Aorta (tissue), 5 donors: ENCODE measurements around the gene TMPRSS12. TPM values are rescaled to one million over a fixed set of nuclear protein-coding genes. Genes with fewer than 3 reads are reported as not detected.
"Not testable (repeated sequence)": the region's sequence is repeated elsewhere in the genome, so short reads cannot be mapped to it uniquely, and the experiment has no call there.

Experiments
- ATAC-seq: fragments of 200-7000 bp; cut with Tn5 transposase; one replicate; pipeline ENCODE4 v1.9.1; 2022; ENCODE audit warnings: moderate library complexity; ENCODE audit not compliant: low FRiP score
- DNase-seq, 2 donors: peaks; one replicate each; pipeline ENCODE4 v3.0.0-alpha.2; 2020
- H3K27ac ChIP-seq, 2 donors: one replicate each; pipeline ENCODE4 v1.5.1; 2013; ENCODE audit warnings: low read length in 2 of 2, mild to moderate bottlenecking in 2 of 2, moderate library complexity in 2 of 2, control low read depth in 1 of 2, inconsistent platforms in 1 of 2, low read depth in 1 of 2
- H3K27me3 ChIP-seq, 2 donors: one replicate each; pipeline ENCODE4 v1.6.1; 2013; ENCODE audit warnings: control low read depth in 1 of 2, low read length in 1 of 2, mild to moderate bottlenecking in 1 of 2, moderate library complexity in 1 of 2; ENCODE audit not compliant: insufficient read depth in 2 of 2, control insufficient read depth in 1 of 2
- H3K36me3 ChIP-seq, 2 donors: one replicate each; pipeline ENCODE4 v1.6.1; 2013; ENCODE audit warnings: control low read depth in 1 of 2, low read length in 1 of 2, mild to moderate bottlenecking in 1 of 2; ENCODE audit not compliant: insufficient read depth in 2 of 2, control insufficient read depth in 1 of 2
- H3K4me1 ChIP-seq, 2 donors: one replicate each; pipeline ENCODE4 v1.6.1; 2013; ENCODE audit warnings: low read length in 2 of 2, control low read depth in 1 of 2, mild to moderate bottlenecking in 1 of 2, moderate library complexity in 1 of 2; ENCODE audit not compliant: insufficient read depth in 2 of 2, control insufficient read depth in 1 of 2
- H3K4me3 ChIP-seq, 2 donors: one replicate each; pipeline ENCODE4 v1.5.1; 2013; ENCODE audit warnings: low read length in 2 of 2, control low read depth in 1 of 2, mild to moderate bottlenecking in 1 of 2
- H3K9me3 ChIP-seq: one replicate; pipeline ENCODE4 v1.6.1; 2013; ENCODE audit warnings: mild to moderate bottlenecking, low read length; ENCODE audit not compliant: control insufficient read depth
- WGBS, 2 donors: extraction: QIAGEN DNeasy Blood & Tissue Kit; methylation state at CpG; one replicate each; pipeline ENCODE4 v1.1.7; 2013; 5-methylcytosine and 5-hydroxymethylcytosine counted together
- intact Hi-C, 2 donors: fragments of 100-400 bp; cut with DNase I; formaldehyde crosslinking; loops; one replicate each; pipeline versions ENCODE4 v1.14.2 to v1.15.0; 2022
- polyA plus RNA-seq, 2 donors: library from polyadenylated mRNA; stranded (reverse); fragments of 200-250 nt; gene quantifications; one replicate each; pipeline ENCODE4 v1.2.3, GENCODE V29; 2013
- total RNA-seq, 2 donors: library from RNA; stranded (reverse); fragmentation: NEBNext Ultra II Directional; extraction: Animal tissue kit (Norgen Biotek cat#: 25700); gene quantifications; one replicate each; pipeline ENCODE4 v1.2.1, GENCODE V29; 2021
- donor health status: healthy with polysubstance abuse.
- donor health status: Bipolar disorder and iron deficiency.
- donor health status: DM: no; HTN: no; CAD: no.
- donor health status: DM: no; HTN: no; CAD: no.
- donor health status: DM: yes; HTN: yes; CAD: no.

Gene TMPRSS12
- total and polyA plus RNA-seq, 4 donors, result not detected

DNA sequence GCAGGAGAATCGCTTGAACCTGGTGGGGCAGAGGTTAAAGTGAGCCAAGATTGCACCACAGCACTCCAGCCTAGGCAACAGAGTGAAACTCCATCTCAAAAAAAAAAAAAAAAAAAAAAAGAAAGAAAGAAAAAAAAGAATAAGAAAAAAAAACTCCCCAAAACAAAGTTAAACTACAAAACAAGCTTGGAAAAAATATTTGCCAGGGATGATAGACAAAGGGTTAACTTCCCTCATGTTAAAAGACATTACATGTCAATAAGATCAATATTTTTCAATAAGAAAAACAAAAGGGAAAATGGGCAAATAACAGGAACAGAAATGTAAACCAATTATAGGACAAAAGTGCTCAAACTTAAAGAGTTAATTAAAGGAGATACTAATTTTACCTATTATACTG is 83.2 kb downstream of the TMPRSS12 start:
- ATAC-seq, result no peak
- H3K27me3 ChIP-seq, result no peaks in the 10 kb centered on the region
- intact Hi-C loops, result loop anchor here in 1 of 2 donors (2.0 to 10.0 kb wide), 2 partner anchors 59 to 101 kb away; no protein-coding TSS in a partner anchor
- peaks cover 0 to 4% of the 10 kb centered on the region in 2 donors for H3K4me1 ChIP-seq
- 45 to 65% methylated on average over 1 of the region's 1 CpG for WGBS, 2 donors
- DNase-seq, result no peak
- H3K4me3 ChIP-seq, result peak overlapping the region; percentile 46 to 84
- peaks cover 0 to 2% of the 10 kb centered on the region in 2 donors for H3K36me3 ChIP-seq
- H3K27ac ChIP-seq, result no peak overlapping the region
- no peaks in the 10 kb centered on the region for H3K9me3 ChIP-seq

- H3K4me3 ChIP-seq, result peak overlapping the region; percentile 46 to 84
- no peak for ATAC-seq
Observed at GRCh38 chr12:50926415-50926814, 83.7 kb downstream of the TMPRSS12 start.

DNA sequence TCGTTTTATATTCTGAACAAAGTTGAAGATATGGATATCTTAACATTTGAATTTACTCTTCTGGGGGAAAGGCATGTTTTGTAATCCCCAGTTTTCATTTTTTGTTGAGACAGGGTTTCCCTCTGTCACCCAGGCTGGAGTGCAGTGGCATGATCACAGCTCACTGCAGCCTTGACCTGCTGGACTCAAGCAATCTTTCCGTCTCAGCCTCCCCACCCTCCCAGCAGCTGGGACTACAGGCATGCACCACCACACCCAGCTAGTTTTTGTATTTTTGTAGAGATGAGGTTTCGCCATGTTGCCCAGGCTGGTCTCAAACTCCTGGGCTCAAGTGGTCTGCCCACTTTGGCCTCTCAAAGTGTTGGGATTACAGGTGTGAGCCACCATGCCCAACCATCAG is 84.2 kb downstream of the TMPRSS12 start:
- H3K4me3 ChIP-seq, result peak overlapping the region; percentile 46 to 84
- not testable (repeated sequence) for H3K27ac ChIP-seq, DNase-seq, ATAC-seq, H3K27me3 ChIP-seq, H3K36me3 ChIP-seq, H3K4me1 ChIP-seq, H3K9me3 ChIP-seq
- intact Hi-C loops, result loop anchor here in 1 of 2 donors (10.0 kb wide), 1 partner anchor 102 kb away; no protein-coding TSS in a partner anchor
- WGBS, 2 donors, result 22% methylated on average over 3 of the region's 3 CpGs

More at GRCh38 chr12:50926415-50926814, 83.7 kb downstream of the TMPRSS12 start:
- intact Hi-C loops, result loop anchor here in 1 of 2 donors (10.0 kb wide), 1 partner anchor 102 kb away; no protein-coding TSS in a partner anchor
- DNase-seq, result no peak
- 32 to 44% methylated on average over 1 of the region's 1 CpG for WGBS, 2 donors
- peaks cover 0 to 2% of the 10 kb centered on the region in 2 donors for H3K36me3 ChIP-seq
- H3K27me3 ChIP-seq, result no peaks in the 10 kb centered on the region
- H3K9me3 ChIP-seq, result no peaks in the 10 kb centered on the region
- peaks cover 0 to 4% of the 10 kb centered on the region in 2 donors for H3K4me1 ChIP-seq
- H3K27ac ChIP-seq, result peak overlapping the region in 1 of 2 donors; percentile 60

- Histone ChIP-seq H3K27ac (no peak overlapping the region), H3K4me1 (peaks cover 0 to 4% of the 10 kb centered on the region in 2 donors), H3K9me3 (no peaks in the 10 kb centered on the region), H3K36me3 (peaks cover 0 to 2% of the 10 kb centered on the region in 2 donors), H3K4me3 (peak overlapping the region; percentile 46 to 84), H3K27me3 (no peaks in the 10 kb centered on the region)
- no peak for DNase-seq
- intact Hi-C loops, result loop anchor here in 1 of 2 donors (10.0 kb wide), 1 partner anchor 103 kb away; no protein-coding TSS in a partner anchor
- 6 to 8% methylated on average over 2 of the region's 2 CpGs for WGBS, 2 donors
- no peak for ATAC-seq
Observed at GRCh38 chr12:50927356-50927755, 84.6 kb downstream of the TMPRSS12 start.

GRCh38 chr12:50927766-50928224 is 85.1 kb downstream of the TMPRSS12 start:
- H3K27me3 ChIP-seq, result no peaks in the 10 kb centered on the region
- intact Hi-C loops, result loop anchor here in 1 of 2 donors (10.0 kb wide), 1 partner anchor 103 kb away; no protein-coding TSS in a partner anchor
- peaks cover 0 to 2% of the 10 kb centered on the region in 2 donors for H3K4me1 ChIP-seq
- peak overlapping the region; percentile 46 to 84 for H3K4me3 ChIP-seq
- ATAC-seq, result no peak
- H3K9me3 ChIP-seq, result no peaks in the 10 kb centered on the region
- 67 to 74% methylated on average over 6 of the region's 6 CpGs for WGBS, 2 donors
- peaks cover 0 to 2% of the 10 kb centered on the region in 2 donors for H3K36me3 ChIP-seq
- no peak for DNase-seq
- H3K27ac ChIP-seq, result no peak overlapping the region

DNA sequence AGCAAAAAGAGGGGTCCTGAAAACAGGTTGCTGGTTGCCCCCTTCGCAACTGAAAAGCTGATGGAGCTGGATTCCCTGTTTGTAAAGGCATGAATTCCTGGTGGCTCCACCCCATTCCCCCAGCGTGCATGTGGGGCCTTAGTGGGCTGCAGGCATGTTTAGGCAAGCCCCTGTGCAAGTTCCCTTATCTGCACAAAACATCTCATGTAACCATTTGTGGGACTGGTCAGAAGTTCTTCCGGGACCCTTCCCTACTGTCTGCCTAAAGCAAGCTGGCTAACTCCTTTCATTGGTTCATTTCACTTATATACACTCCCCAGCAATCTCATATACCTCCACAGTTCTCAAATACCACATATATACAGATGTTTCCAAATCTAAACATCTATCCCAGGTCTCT is 85.7 kb downstream of the TMPRSS12 start:
- Histone ChIP-seq H3K27me3 (no peaks in the 10 kb centered on the region), H3K9me3 (no peaks in the 10 kb centered on the region), H3K4me3 (peak overlapping the region; percentile 21 to 84), H3K27ac (peak overlapping the region in 1 of 2 donors; percentile 48), H3K36me3 (peaks cover 0 to 2% of the 10 kb centered on the region in 2 donors), H3K4me1 (no peaks in the 10 kb centered on the region)
- intact Hi-C loops, result loop anchor here in 1 of 2 donors (10.0 kb wide), 1 partner anchor 104 kb away; no protein-coding TSS in a partner anchor
- ATAC-seq (no peak), DNase-seq (no peak)
- WGBS, 2 donors, result 48 to 54% methylated on average over 3 of the region's 3 CpGs

DNA sequence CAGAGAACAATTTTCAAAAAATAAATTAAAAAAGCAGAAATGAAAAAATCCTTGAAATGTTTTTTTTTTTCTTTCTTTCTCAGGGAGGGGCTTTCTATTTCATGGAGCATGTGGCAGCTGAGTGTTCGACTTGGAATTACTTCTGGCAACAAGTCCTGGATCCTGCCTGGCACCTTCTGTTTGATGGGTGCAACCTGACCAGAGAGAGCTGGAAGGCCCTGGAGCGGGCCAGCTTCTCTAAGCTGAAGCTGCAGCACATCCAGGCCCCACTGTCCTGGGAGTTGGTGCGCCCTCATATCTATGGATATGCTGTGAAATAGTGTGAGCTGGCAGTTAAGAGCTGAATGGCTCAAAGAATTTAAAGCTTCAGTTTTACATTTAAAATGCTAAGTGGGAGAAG is 87.1 kb downstream of the TMPRSS12 start:
- peaks cover 0 to 2% of the 10 kb centered on the region in 2 donors for H3K36me3 ChIP-seq
- 67 to 73% methylated on average over 3 of the region's 3 CpGs for WGBS, 2 donors
- H3K4me3 ChIP-seq, result no peak overlapping the region
- intact Hi-C loops, result loop anchor here in 1 of 2 donors (10.0 kb wide), 1 partner anchor 105 kb away; no protein-coding TSS in a partner anchor
- peaks cover 3% of the 10 kb centered on the region in 2 donors for H3K4me1 ChIP-seq
- H3K27ac ChIP-seq, result no peak overlapping the region
- H3K9me3 ChIP-seq, result no peaks in the 10 kb centered on the region
- DNase-seq, result no peak
- H3K27me3 ChIP-seq, result no peaks in the 10 kb centered on the region
- no peak for ATAC-seq

DNA sequence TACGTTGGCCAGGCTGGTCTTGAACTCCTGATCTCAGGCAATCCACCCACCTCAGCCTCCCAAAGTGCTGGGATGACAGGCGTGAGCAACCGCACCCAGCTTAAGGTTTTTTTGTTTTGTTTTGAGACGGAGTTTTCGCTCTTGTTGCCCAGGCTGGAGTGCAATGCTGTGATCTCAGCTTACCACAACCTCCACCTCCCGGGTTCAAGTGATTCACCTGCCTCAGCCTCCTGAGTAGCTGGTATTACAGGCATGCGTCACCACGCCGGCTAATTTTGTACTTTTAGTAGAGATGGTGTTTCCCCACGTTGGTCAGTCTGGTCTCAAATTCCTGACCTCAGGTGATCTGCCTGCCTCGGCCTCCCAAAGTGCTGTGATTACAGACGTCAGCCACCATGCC is 87.8 kb downstream of the TMPRSS12 start:
- H3K27me3 ChIP-seq, H3K4me1 ChIP-seq, H3K27ac ChIP-seq, H3K4me3 ChIP-seq, H3K36me3 ChIP-seq, H3K9me3 ChIP-seq, ATAC-seq, DNase-seq, intact Hi-C loops: not testable (repeated sequence)
- WGBS, 2 donors, result 92 to 93% methylated on average over 12 of the region's 12 CpGs

GRCh38 chr12:50932787-50933280 is 90.1 kb downstream of the TMPRSS12 start:
- peaks cover 3% of the 10 kb centered on the region in 2 donors for H3K4me1 ChIP-seq

More at GRCh38 chr12:50932787-50933280, 90.1 kb downstream of the TMPRSS12 start:
- ATAC-seq (no peak), DNase-seq (no peak)
- WGBS, 2 donors, result 80 to 82% methylated on average over 2 of the region's 2 CpGs
- Histone ChIP-seq H3K27ac (peak overlapping the region in 1 of 2 donors; percentile 15), H3K9me3 (no peaks in the 10 kb centered on the region), H3K4me3 (no peak overlapping the region), H3K36me3 (peaks cover 0 to 2% of the 10 kb centered on the region in 2 donors), H3K27me3 (no peaks in the 10 kb centered on the region)
- intact Hi-C loops, result no loop called here
